ENCODE data around the gene KIFC3. TPM values are rescaled to one million over a fixed set of nuclear protein-coding genes. Genes with fewer than 3 reads are reported as not detected.

Gene KIFC3
- total and polyA plus RNA-seq, 11 donors: 46.1 to 105 (median 65.6) TPM

GRCh38 chr16:57846078-57846697, 43.9 kb upstream of the KIFC3 start:
- H3K9me3 ChIP-seq: no peaks in the 10 kb centered on the region

DNA sequence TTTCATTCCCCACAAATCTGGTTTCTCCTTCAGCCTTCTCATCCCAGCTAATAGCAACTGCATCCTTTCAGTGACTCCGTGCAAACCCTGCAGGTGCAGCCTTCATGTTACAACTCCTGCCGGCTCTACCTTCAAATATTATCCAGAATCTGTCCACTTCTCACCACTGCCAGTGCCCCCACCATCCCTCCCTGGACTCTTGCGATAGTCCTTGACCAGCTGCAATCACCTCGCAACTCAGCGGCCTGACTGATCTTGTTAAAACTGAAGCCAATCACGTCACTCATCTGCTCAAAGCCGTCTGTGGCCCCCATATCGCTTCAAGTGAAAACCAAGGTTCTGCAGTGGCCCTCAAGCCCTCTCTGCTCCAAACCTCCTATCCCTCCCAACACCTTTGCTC, 42.8 kb upstream of the KIFC3 start:
- DNase-seq (no peak), ATAC-seq (no peak)
- 75 to 82% (median 80%) methylated on average over 8 of the region's 8 CpGs for WGBS, 4 donors
- Histone ChIP-seq H3K4me1 (no peaks in the 10 kb centered on the region), H3K4me3 (no peak overlapping the region), H3K27ac (no peak overlapping the region), H3K27me3 (no peaks in the 10 kb centered on the region), H3K9me3 (no peaks in the 10 kb centered on the region), H3K36me3 (no peaks in the 10 kb centered on the region)
- TF ChIP-seq, protein P1, sequence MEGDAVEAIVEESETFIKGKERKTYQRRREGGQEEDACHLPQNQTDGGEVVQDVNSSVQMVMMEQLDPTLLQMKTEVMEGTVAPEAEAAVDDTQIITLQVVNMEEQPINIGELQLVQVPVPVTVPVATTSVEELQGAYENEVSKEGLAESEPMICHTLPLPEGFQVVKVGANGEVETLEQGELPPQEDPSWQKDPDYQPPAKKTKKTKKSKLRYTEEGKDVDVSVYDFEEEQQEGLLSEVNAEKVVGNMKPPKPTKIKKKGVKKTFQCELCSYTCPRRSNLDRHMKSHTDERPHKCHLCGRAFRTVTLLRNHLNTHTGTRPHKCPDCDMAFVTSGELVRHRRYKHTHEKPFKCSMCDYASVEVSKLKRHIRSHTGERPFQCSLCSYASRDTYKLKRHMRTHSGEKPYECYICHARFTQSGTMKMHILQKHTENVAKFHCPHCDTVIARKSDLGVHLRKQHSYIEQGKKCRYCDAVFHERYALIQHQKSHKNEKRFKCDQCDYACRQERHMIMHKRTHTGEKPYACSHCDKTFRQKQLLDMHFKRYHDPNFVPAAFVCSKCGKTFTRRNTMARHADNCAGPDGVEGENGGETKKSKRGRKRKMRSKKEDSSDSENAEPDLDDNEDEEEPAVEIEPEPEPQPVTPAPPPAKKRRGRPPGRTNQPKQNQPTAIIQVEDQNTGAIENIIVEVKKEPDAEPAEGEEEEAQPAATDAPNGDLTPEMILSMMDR (IDR thresholded peaks at IDR 0.05): no peak
- no peak for TF ChIP-seq POLR2A (IDR thresholded peaks at IDR 0.05)
- intact Hi-C loops (cut with DNase I): loop anchor here in 1 of 10 donors (5.0 kb wide), 1 partner anchor 63 kb away; no protein-coding TSS in a partner anchor

More at GRCh38 chr16:57846078-57846697, 43.9 kb upstream of the KIFC3 start:
- 75 to 89% (median 79%) methylated on average over 9 of the region's 9 CpGs for WGBS, 4 donors
- Histone ChIP-seq H3K4me3 (no peak overlapping the region), H3K36me3 (no peaks in the 10 kb centered on the region), H3K27ac (no peak overlapping the region), H3K27me3 (no peaks in the 10 kb centered on the region), H3K4me1 (no peaks in the 10 kb centered on the region)
- ATAC-seq (no peak), DNase-seq (no peak)
- intact Hi-C loops (cut with DNase I): loop anchor here in 1 of 10 donors (5.0 kb wide), 1 partner anchor 64 kb away; no protein-coding TSS in a partner anchor
- no peak for TF ChIP-seq POLR2A (IDR thresholded peaks at IDR 0.05)
- TF ChIP-seq, protein P1 (IDR thresholded peaks at IDR 0.05): no peak

DNA sequence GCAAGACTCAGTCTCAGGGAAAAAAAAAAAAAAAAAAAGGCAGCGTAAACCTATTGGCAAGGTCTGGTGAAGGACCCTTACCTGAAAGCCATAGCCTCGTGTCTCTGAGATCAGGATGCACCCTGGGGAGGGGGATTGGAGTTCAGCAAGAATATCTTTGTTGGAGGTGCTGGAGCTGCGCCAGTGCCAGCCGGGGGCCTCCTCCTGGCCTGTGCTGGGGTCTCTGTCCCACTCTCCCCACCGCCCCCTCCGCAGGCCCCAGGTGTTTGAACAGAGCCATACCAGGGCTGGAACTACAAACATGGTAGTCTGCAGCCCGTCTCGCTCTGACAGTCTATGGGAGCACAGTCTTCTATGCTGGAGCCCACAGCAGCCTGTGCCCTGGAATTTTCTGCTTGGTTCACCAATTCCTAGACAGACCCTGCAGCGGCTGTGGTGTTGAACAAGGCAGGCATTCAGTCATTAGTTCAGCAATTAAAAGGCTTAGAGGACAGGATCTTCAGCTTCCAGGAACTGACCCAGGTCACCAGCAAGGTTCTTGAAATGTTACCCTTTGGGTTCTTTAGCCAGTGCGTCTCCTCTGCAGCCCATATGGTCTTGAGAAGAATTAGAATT, 42.2 kb upstream of the KIFC3 start:
- no peaks in the 10 kb centered on the region for H3K27me3 ChIP-seq
- no peaks in the 10 kb centered on the region for H3K9me3 ChIP-seq
- DNase-seq (no peak), ATAC-seq (no peak)
- H3K4me1 ChIP-seq: no peaks in the 10 kb centered on the region
- H3K4me3 ChIP-seq: no peak overlapping the region
- no peak overlapping the region for H3K27ac ChIP-seq
- H3K36me3 ChIP-seq: no peaks in the 10 kb centered on the region
- WGBS, 4 donors: 88 to 92% (median 90%) methylated on average over 10 of the region's 10 CpGs
- intact Hi-C loops (cut with DNase I): loop anchor here in 1 of 10 donors (5.0 kb wide), 1 partner anchor 62 kb away; no protein-coding TSS in a partner anchor
- TF ChIP-seq, protein P1 (IDR thresholded peaks at IDR 0.05): no peak
- TF ChIP-seq POLR2A (IDR thresholded peaks at IDR 0.05): no peak

DNA sequence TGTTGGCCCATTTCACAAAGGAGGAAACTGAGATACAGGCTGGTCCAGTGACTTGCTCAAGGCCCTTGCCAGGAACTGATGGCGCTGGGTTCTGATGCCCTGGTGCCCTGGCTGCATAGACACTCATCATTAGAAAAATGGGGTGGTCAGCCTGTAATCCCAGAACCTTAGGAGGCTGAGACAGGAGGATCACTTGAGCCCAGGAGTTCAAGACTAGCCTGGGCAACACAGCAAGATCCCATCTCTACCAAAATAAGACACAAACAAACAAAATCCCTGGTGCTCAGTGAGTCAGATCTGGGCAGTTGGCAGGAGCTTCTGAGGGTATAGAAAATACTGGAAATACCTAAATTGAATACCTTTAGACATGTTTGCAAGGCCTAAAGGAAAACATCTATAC, 41.1 kb upstream of the KIFC3 start:
- Histone ChIP-seq H3K36me3 (no peaks in the 10 kb centered on the region), H3K27ac (no peak overlapping the region), H3K4me3 (no peak overlapping the region), H3K27me3 (no peaks in the 10 kb centered on the region), H3K4me1 (no peaks in the 10 kb centered on the region), H3K9me3 (no peaks in the 10 kb centered on the region)
- DNase-seq: no peak
- TF ChIP-seq, protein P1 (IDR thresholded peaks at IDR 0.05): no peak
- no peak for TF ChIP-seq POLR2A (IDR thresholded peaks at IDR 0.05)
- no peak for ATAC-seq
- WGBS, 4 donors: 92 to 100% (median 98%) methylated on average over 1 of the region's 1 CpG
- intact Hi-C loops (cut with DNase I): no loop called here

Data from heart left ventricle (tissue), 16 donors.